IMR-90 (cell line): ENCODE measurements around the gene RASSF3.

Experiments
- CTCF ChIP-seq: conservative IDR thresholded peaks from 2 replicates; pipeline ENCODE4 v1.5.1; 2012; ENCODE audit warnings: mild to moderate bottlenecking, low read depth, low read length, improper control_type of control experiment
- MAFK ChIP-seq: IDR thresholded peaks from 2 replicates; pipeline ENCODE4 v1.6.1; 2012; ENCODE audit warnings: low read depth, low read length, improper control_type of control experiment
- POLR2A ChIP-seq: IDR thresholded peaks from 2 replicates; pipeline ENCODE4 v1.6.1; 2012; ENCODE audit warnings: mild to moderate bottlenecking, low read depth, low read length
- RAD21 ChIP-seq: IDR thresholded peaks from 2 replicates; pipeline ENCODE4 v1.6.1; 2012; ENCODE audit warnings: low read length, improper control_type of control experiment
- USF2 ChIP-seq: fragments of 150-350 bp; IDR thresholded peaks from 2 replicates; pipeline ENCODE4 v1.6.1; 2017; ENCODE audit warnings: mild to moderate bottlenecking, antibody characterized with exemption, low read length, low read depth

- no peak for TF ChIP-seq CTCF
- no peak for TF ChIP-seq USF2
- TF ChIP-seq POLR2A = no peak
- no peak for TF ChIP-seq RAD21
- no peak for TF ChIP-seq MAFK
These were observed 46.1 kb downstream of the RASSF3 start for GRCh38 chr12:64656429-64656828.
